Measurements from ENCODE around the gene PI4KB. TPM values are rescaled to one million over a fixed set of nuclear protein-coding genes. Genes with fewer than 3 reads are reported as not detected.

Gene PI4KB
- total and polyA plus RNA-seq, 10 donors = 25.6 to 85.4 (median 66.3) TPM

DNA sequence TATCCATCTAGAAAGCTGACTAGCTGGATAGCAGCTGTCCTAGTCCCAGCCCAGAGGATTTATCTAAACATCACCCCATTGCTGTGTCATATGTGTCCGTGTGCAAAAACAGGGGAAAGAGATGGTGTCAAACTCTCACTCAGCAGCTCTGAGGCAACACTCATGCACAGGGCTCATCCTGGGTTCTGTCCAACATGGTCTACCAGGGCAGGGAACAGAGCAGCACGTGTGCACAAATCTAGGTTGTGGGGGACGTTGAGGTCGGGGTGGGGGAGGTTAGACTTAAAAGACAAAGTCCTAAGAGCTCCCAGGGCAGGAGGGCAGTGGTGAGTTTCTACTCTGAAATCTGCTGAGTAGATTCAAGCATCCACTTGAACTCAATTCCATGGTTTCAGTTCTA lies 16.2 kb downstream of the PI4KB start:
- no peaks in the 10 kb centered on the region for H3K9me3 ChIP-seq
- peaks cover 4 to 64% (median 37%) of the 10 kb centered on the region in 6 donors for H3K4me1 ChIP-seq
- DNase-seq = no peak
- intact Hi-C loops (cut with DNase I; ENCODE audit: low total_unique reads) = no loop called here
- peak overlapping the region in 6 of 8 donors; percentile 39 to 68 (median 52) for H3K27ac ChIP-seq
- no peak for TF ChIP-seq POLR2AphosphoS5 (IDR thresholded peaks at IDR 0.05)
- no peaks in the 10 kb centered on the region for H3K27me3 ChIP-seq (replicated peaks in 1 of 7)
- H3K36me3 ChIP-seq = peaks cover 2 to 100% (median 88%) of the 10 kb centered on the region in 6 donors
- 73 to 88% (median 75%) methylated on average over 4 of the region's 4 CpGs for WGBS, 5 donors
- H3K4me3 ChIP-seq = no peak overlapping the region

DNA sequence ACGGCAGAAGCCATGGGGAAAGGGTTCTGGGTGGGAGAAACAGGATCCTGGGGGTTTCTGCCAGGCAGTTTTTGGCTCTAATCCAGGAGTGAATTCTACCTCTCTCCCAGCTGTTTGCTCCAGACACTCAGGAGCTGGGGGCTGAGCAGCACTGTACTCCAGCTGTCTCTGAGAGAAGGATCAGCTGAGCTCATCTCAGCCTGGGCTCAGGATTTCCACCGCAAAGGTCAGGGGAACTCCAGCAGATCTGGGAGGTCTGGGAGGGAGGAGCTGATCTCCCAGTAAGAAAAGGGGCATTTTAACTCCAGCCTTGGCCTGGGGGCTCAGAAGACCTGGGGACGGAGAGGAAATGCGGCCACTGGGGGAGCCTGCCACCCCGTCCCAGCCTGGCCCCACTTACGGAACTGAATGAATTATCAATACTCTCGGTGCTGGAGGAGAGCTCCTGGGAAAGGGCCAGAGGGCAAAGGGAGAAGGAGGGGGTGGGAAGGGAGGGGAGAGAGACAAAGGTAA lies 17.3 kb downstream of the PI4KB start:
- WGBS, 5 donors = 77 to 87% (median 82%) methylated on average over 7 of the region's 7 CpGs
- H3K27ac ChIP-seq = peak overlapping the region in 4 of 8 donors; percentile 2 to 39 (median 14)
- no peak for DNase-seq
- H3K9me3 ChIP-seq = no peaks in the 10 kb centered on the region
- intact Hi-C loops (cut with DNase I; ENCODE audit: low total_unique reads) = no loop called here
- no peaks in the 10 kb centered on the region for H3K27me3 ChIP-seq (replicated peaks in 1 of 7)
- no peak for TF ChIP-seq POLR2A (IDR thresholded peaks at IDR 0.05)
- H3K36me3 ChIP-seq = peaks cover 3 to 100% (median 89%) of the 10 kb centered on the region in 6 donors
- H3K4me1 ChIP-seq = peaks cover 4 to 59% (median 37%) of the 10 kb centered on the region in 6 donors
- H3K4me3 ChIP-seq = no peak overlapping the region

DNA sequence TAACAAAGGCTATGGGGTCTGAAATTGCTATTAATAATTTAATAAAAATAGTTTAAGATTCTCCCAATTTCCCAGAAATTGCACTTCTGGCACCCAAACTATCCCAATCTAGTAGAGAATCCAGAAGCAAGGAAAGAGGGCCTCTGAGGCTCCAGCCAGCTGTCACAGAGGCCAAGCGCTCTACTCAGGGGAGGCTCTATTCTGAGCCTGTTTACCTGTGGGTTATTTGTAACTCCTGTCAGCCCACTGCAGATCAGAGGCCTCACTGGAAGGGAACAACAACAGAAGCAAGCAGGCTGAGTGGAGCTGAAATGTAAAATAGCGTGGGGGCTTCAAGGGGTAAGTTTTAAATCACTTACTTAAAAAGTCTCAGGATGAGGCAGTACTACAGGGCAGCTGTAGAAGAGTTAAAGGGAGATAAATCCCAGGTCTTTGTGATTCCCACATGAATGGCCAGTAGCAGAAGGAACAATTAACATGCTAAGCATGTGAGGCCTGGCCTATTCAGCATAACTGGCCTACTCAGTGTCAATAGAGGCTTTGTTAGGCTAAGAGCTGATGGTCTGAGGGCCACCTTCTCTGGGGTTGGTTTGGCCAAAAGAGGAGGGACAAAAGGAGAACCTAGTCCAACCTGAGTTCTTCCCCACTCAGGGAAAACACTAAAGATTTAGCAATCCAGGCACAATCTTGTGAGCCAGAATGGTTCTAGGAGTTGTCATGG lies 32.3 kb downstream of the PI4KB start:
- intact Hi-C loops (cut with DNase I; ENCODE audit: low total_unique reads) = no loop called here
- DNase-seq = no peak
- peaks cover 9 to 100% (median 100%) of the 10 kb centered on the region in 6 donors for H3K36me3 ChIP-seq
- peaks cover 0 to 20% (median under 1%) of the 10 kb centered on the region in 6 donors for H3K4me1 ChIP-seq
- no peaks in the 10 kb centered on the region for H3K27me3 ChIP-seq (replicated peaks in 1 of 7)
- H3K4me3 ChIP-seq = no peak overlapping the region
- no peak overlapping the region for H3K27ac ChIP-seq
- TF ChIP-seq, protein P1, sequence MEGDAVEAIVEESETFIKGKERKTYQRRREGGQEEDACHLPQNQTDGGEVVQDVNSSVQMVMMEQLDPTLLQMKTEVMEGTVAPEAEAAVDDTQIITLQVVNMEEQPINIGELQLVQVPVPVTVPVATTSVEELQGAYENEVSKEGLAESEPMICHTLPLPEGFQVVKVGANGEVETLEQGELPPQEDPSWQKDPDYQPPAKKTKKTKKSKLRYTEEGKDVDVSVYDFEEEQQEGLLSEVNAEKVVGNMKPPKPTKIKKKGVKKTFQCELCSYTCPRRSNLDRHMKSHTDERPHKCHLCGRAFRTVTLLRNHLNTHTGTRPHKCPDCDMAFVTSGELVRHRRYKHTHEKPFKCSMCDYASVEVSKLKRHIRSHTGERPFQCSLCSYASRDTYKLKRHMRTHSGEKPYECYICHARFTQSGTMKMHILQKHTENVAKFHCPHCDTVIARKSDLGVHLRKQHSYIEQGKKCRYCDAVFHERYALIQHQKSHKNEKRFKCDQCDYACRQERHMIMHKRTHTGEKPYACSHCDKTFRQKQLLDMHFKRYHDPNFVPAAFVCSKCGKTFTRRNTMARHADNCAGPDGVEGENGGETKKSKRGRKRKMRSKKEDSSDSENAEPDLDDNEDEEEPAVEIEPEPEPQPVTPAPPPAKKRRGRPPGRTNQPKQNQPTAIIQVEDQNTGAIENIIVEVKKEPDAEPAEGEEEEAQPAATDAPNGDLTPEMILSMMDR (IDR thresholded peaks at IDR 0.05 in 8 of 11, conservative IDR thresholded peaks at IDR 0.05 in 3 of 11) = no peak
- no peaks in the 10 kb centered on the region for H3K9me3 ChIP-seq
- 90 to 98% (median 96%) methylated on average over 2 of the region's 2 CpGs for WGBS, 5 donors

DNA sequence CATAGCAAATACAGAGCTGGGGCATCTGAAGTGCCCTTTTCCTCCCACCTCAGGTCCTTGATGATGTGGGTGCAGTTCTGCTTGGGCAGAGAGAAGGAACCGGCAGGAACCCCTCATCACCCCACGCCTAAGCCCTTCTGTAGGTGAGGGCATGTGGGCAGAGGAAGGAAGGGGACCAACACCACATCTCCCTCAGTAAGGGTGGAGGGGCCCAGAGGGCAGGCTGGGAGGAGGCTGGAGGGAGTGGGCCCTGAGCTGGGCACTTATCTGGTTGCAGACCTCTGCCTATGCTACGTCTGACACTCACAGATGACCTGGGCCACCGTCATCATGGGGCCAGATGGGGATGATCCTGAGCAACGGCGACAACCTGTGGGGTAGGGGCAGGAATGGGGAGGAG lies 34.1 kb downstream of the PI4KB start:
- Histone ChIP-seq H3K36me3 (peaks cover 3 to 100% (median 100%) of the 10 kb centered on the region in 6 donors), H3K27ac (peak overlapping the region in 3 of 8 donors; percentile 7 to 42 (median 42))
- intact Hi-C loops (cut with DNase I; ENCODE audit: low total_unique reads) = no loop called here

More for the DNA sequence above, 34.1 kb downstream of the PI4KB start:
- TF ChIP-seq, protein P1 (IDR thresholded peaks at IDR 0.05 in 8 of 11, conservative IDR thresholded peaks at IDR 0.05 in 3 of 11) = no peak
- peak; percentile 2 to 63 (median 29) for TF ChIP-seq POLR2AphosphoS5 (IDR thresholded peaks at IDR 0.05)
- H3K4me3 ChIP-seq = no peak overlapping the region
- DNase-seq = no peak
- H3K27me3 ChIP-seq (replicated peaks in 1 of 7) = no peaks in the 10 kb centered on the region
- 71 to 82% (median 78%) methylated on average over 4 to 6 of the region's 6 CpGs for WGBS, 5 donors
- no peaks in the 10 kb centered on the region for H3K9me3 ChIP-seq
- H3K4me1 ChIP-seq = peaks cover 0 to 38% (median 12%) of the 10 kb centered on the region in 6 donors

All from spleen (tissue), 11 donors.